ENCODE measurements around the gene ADGRV1.
"Not testable (repeated sequence)": the region's sequence is repeated elsewhere in the genome, so short reads cannot be mapped to it uniquely, and the experiment has no call there.

ADGRV1 gene

GRCh38 chr5:90658620-90659019 is 100.0 kb downstream of the ADGRV1 start:
- Histone ChIP-seq H3K9me2 (replicated peaks; ENCODE audit: low read depth, low read length) (no peaks in the 10 kb centered on the region), H3K79me2 (ENCODE audit: insufficient read depth, low read length) (no peaks in the 10 kb centered on the region), H3K27me3 (ENCODE audit: insufficient read depth, low read length, poor library complexity, severe bottlenecking) (no peaks in the 10 kb centered on the region)

GRCh38 chr5:90668079-90668565 is 109.5 kb downstream of the ADGRV1 start:
- H2AFZ ChIP-seq (ENCODE audit: low read length); H3K9me2 ChIP-seq (replicated peaks; ENCODE audit: low read depth, low read length); H3K36me3 ChIP-seq (ENCODE audit: insufficient read depth, low read length); H3K9me3 ChIP-seq (ENCODE audit: insufficient read depth, low read depth, low read length); H3K79me2 ChIP-seq (ENCODE audit: insufficient read depth, low read length); H3K4me2 ChIP-seq (ENCODE audit: low read depth, low read length, poor library complexity, severe bottlenecking); H3K4me3 ChIP-seq (ENCODE audit: low read length, poor library complexity, severe bottlenecking); H3F3A ChIP-seq (ENCODE audit: low read depth); H4K20me1 ChIP-seq (ENCODE audit: insufficient read depth, low read length, poor library complexity, severe bottlenecking); H3K4me1 ChIP-seq (ENCODE audit: insufficient read depth, low read length, poor library complexity, severe bottlenecking); H3K27me3 ChIP-seq (ENCODE audit: insufficient read depth, low read length, poor library complexity, severe bottlenecking); H3K9ac ChIP-seq (ENCODE audit: low read depth, low read length, poor library complexity, severe bottlenecking): not testable (repeated sequence)

More at GRCh38 chr5:90658620-90659019, 100.0 kb downstream of the ADGRV1 start:
- H4K20me1 ChIP-seq (ENCODE audit: insufficient read depth, low read length, poor library complexity, severe bottlenecking), result no peaks in the 10 kb centered on the region
- H3K36me3 ChIP-seq (ENCODE audit: insufficient read depth, low read length), result no peaks in the 10 kb centered on the region
- no peak overlapping the region for H2AFZ ChIP-seq (ENCODE audit: low read length)
- H3K4me1 ChIP-seq (ENCODE audit: insufficient read depth, low read length, poor library complexity, severe bottlenecking), result no peaks in the 10 kb centered on the region
- TF ChIP-seq EZH2phosphoT487 (IDR thresholded peaks at IDR 0.05; ENCODE audit: borderline replicate concordance) (no peak), CTCF (conservative IDR thresholded peaks at IDR 0.05; ENCODE audit: low read length) (no peak)
- no peaks in the 10 kb centered on the region for H3K9me3 ChIP-seq (ENCODE audit: insufficient read depth, low read depth, low read length)
- no peaks in the 10 kb centered on the region for H3F3A ChIP-seq (ENCODE audit: low read depth)
- H3K4me3 ChIP-seq (ENCODE audit: low read length, poor library complexity, severe bottlenecking), result no peak overlapping the region
- no peak overlapping the region for H3K9ac ChIP-seq (ENCODE audit: low read depth, low read length, poor library complexity, severe bottlenecking)
- no peak overlapping the region for H3K4me2 ChIP-seq (ENCODE audit: low read depth, low read length, poor library complexity, severe bottlenecking)

- H3F3A ChIP-seq (ENCODE audit: low read depth), result no peaks in the 10 kb centered on the region
Observed at GRCh38 chr5:90675222-90675621, 116.6 kb downstream of the ADGRV1 start.

More at GRCh38 chr5:90675222-90675621, 116.6 kb downstream of the ADGRV1 start:
- Histone ChIP-seq H2AFZ (ENCODE audit: low read length) (no peak overlapping the region), H3K79me2 (ENCODE audit: insufficient read depth, low read length) (no peaks in the 10 kb centered on the region), H3K9me3 (ENCODE audit: insufficient read depth, low read depth, low read length) (no peaks in the 10 kb centered on the region), H3K4me2 (ENCODE audit: low read depth, low read length, poor library complexity, severe bottlenecking) (no peak overlapping the region), H3K4me3 (ENCODE audit: low read length, poor library complexity, severe bottlenecking) (no peak overlapping the region), H3K9ac (ENCODE audit: low read depth, low read length, poor library complexity, severe bottlenecking) (no peak overlapping the region), H3K27me3 (ENCODE audit: insufficient read depth, low read length, poor library complexity, severe bottlenecking) (no peaks in the 10 kb centered on the region), H3K36me3 (ENCODE audit: insufficient read depth, low read length) (no peaks in the 10 kb centered on the region), H3K9me2 (replicated peaks; ENCODE audit: low read depth, low read length) (no peaks in the 10 kb centered on the region), H3K4me1 (ENCODE audit: insufficient read depth, low read length, poor library complexity, severe bottlenecking) (no peaks in the 10 kb centered on the region), H4K20me1 (ENCODE audit: insufficient read depth, low read length, poor library complexity, severe bottlenecking) (no peaks in the 10 kb centered on the region)
- no peak for TF ChIP-seq EZH2phosphoT487 (IDR thresholded peaks at IDR 0.05; ENCODE audit: borderline replicate concordance)
- TF ChIP-seq CTCF (conservative IDR thresholded peaks at IDR 0.05; ENCODE audit: low read length), result no peak

All from Loucy (cell line).